Neural cell (in vitro differentiated cells): ENCODE results near the gene COLGALT1. TPM values are rescaled to one million over a fixed set of nuclear protein-coding genes. Genes with fewer than 3 reads are reported as not detected.

ENCODE experiments used
- H2AFZ ChIP-seq: fragments of 200-600, 300-800 bp; sonication (generic), shearing (Covaris generic); 2 replicates; pipeline ENCODE4 v1.6.0; 2014; ENCODE audit warnings: low read depth, mild to moderate bottlenecking, antibody characterized with exemption, low read length, moderate library complexity
- H3F3A ChIP-seq: fragments of 200-600 bp; shearing (Covaris generic); 2 replicates; pipeline ENCODE4 v1.6.1; 2016; ENCODE audit warnings: mild to moderate bottlenecking, moderate library complexity, mixed read lengths, antibody characterized with exemption, low read length; ENCODE audit not compliant: insufficient read depth, poor library complexity, severe bottlenecking
- H3K27ac ChIP-seq: fragments of 200-600, 300-800 bp; sonication (generic), shearing (Covaris generic); 2 replicates; pipeline ENCODE4 v1.5.1; 2014; ENCODE audit warnings: mild to moderate bottlenecking, low read length, moderate library complexity
- H3K27me3 ChIP-seq: fragments of 300-800, 200-600 bp; sonication (generic), shearing (Covaris generic); 2 replicates; pipeline ENCODE4 v1.6.0; 2014; ENCODE audit warnings: mild to moderate bottlenecking, low read depth, low read length, moderate library complexity; ENCODE audit not compliant: insufficient read depth
- H3K36me3 ChIP-seq: fragments of 300-800, 200-600 bp; sonication (generic), shearing (Covaris generic); 2 replicates; pipeline ENCODE4 v1.5.1; 2014; ENCODE audit warnings: mild to moderate bottlenecking, antibody characterized with exemption, low read length, moderate library complexity; ENCODE audit not compliant: insufficient read depth
- H3K4me2 ChIP-seq: fragments of 300-800, 200-600 bp; sonication (generic), shearing (Covaris generic); 2 replicates; pipeline ENCODE4 v1.6.0; 2014; ENCODE audit warnings: mild to moderate bottlenecking, low read length
- H3K4me3 ChIP-seq: fragments of 300-800, 200-600 bp; sonication (generic), shearing (Covaris generic); 2 replicates; pipeline ENCODE4 v1.5.1; 2014; ENCODE audit warnings: mild to moderate bottlenecking, low read length, moderate library complexity
- H3K79me2 ChIP-seq: fragments of 200-600 bp; shearing (Covaris generic); replicated peaks from 2 replicates; pipeline ENCODE4 v1.6.0; 2014; ENCODE audit warnings: mild to moderate bottlenecking, low read length, moderate library complexity; ENCODE audit not compliant: insufficient read depth
- H3K9ac ChIP-seq: fragments of 300-800, 200-600 bp; sonication (generic), shearing (Covaris generic); 2 replicates; pipeline ENCODE4 v1.6.1; 2016; ENCODE audit warnings: mild to moderate bottlenecking, low read length, mixed read lengths
- H3K9me2 ChIP-seq: fragments of 200-600 bp; shearing (Covaris generic); 2 replicates; pipeline ENCODE4 v1.6.1; 2016; ENCODE audit warnings: mild to moderate bottlenecking, low read length, mixed read lengths; ENCODE audit not compliant: insufficient read depth
- H3K9me3 ChIP-seq: fragments of 200-600, 300-800 bp; sonication (generic), shearing (Covaris generic); 2 replicates; pipeline ENCODE4 v1.6.1; 2016; ENCODE audit warnings: mild to moderate bottlenecking, mixed run types, low read length, moderate library complexity, mixed read lengths
- H4K20me1 ChIP-seq: fragments of 200-600 bp; shearing (Covaris generic); 2 replicates; pipeline ENCODE4 v1.6.1; 2016; ENCODE audit warnings: mild to moderate bottlenecking, mixed run types; ENCODE audit not compliant: insufficient read depth
- CTCF ChIP-seq: fragments of 450-650 bp; IDR thresholded peaks from 2 replicates; pipeline ENCODE4 v1.5.1; 2014; ENCODE audit warnings: antibody characterized with exemption, mild to moderate bottlenecking, moderate library complexity; ENCODE audit not compliant: poor library complexity, severe bottlenecking
- EP300 ChIP-seq: fragments of 450-650 bp; conservative IDR thresholded peaks from 2 replicates; pipeline ENCODE4 v1.6.1; 2014; ENCODE audit warnings: antibody characterized with exemption, mild to moderate bottlenecking, moderate library complexity; ENCODE audit not compliant: poor library complexity, severe bottlenecking
- EZH2 ChIP-seq: fragments of 200-600, 300-800 bp; shearing (Covaris generic), sonication (generic); IDR thresholded peaks from 2 replicates; pipeline ENCODE4 v1.6.1; 2014; ENCODE audit warnings: antibody characterized with exemption, low read length, borderline replicate concordance, mild to moderate bottlenecking; ENCODE audit not compliant: insufficient read depth, poor library complexity, severe bottlenecking
- MXI1 ChIP-seq: fragments of 450-650 bp; conservative IDR thresholded peaks from 2 replicates; pipeline ENCODE4 v1.6.1; 2014; ENCODE audit warnings: antibody characterized with exemption, mild to moderate bottlenecking; ENCODE audit not compliant: poor library complexity, severe bottlenecking
- POLR2AphosphoS5 ChIP-seq: IDR thresholded peaks from 2 replicates; pipeline ENCODE4 v1.6.1; 2012
- RAD21 ChIP-seq: fragments of 450-650 bp; conservative IDR thresholded peaks from 2 replicates; pipeline ENCODE4 v1.6.1; 2014; ENCODE audit warnings: antibody characterized with exemption, mild to moderate bottlenecking, moderate library complexity
- REST ChIP-seq: IDR thresholded peaks from 2 replicates; pipeline ENCODE4 v1.6.1; 2012; ENCODE audit warnings: borderline replicate concordance
- SMC3 ChIP-seq: fragments of 450-650 bp; conservative IDR thresholded peaks from 2 replicates; pipeline ENCODE4 v1.6.1; 2014; ENCODE audit warnings: antibody characterized with exemption, mild to moderate bottlenecking, moderate library complexity; ENCODE audit not compliant: poor library complexity
- TAF1 ChIP-seq: IDR thresholded peaks from 2 replicates; pipeline ENCODE4 v1.6.1; 2012; ENCODE audit warnings: low read depth
- polyA plus RNA-seq: library from polyadenylated mRNA; depleted of rRNA; stranded (reverse); fragments of >200 nt; gene quantifications from 2 replicates; pipeline ENCODE4 v1.2.3, GENCODE V29; 2014

COLGALT1 gene
- polyA plus RNA-seq, 1 donor from 2014 or later, result 18.8 TPM

- H3K4me2 ChIP-seq, result no peak overlapping the region
- no peaks in the 10 kb centered on the region for H4K20me1 ChIP-seq
- no peaks in the 10 kb centered on the region for H3K79me2 ChIP-seq
- no peaks in the 10 kb centered on the region for H3K9me3 ChIP-seq
- no peak overlapping the region for H3K27ac ChIP-seq
- no peaks in the 10 kb centered on the region for H3K27me3 ChIP-seq
- H3K9me2 ChIP-seq, result no peaks in the 10 kb centered on the region
- H3K36me3 ChIP-seq, result no peaks in the 10 kb centered on the region
- no peak overlapping the region for H3K9ac ChIP-seq
- no peaks in the 10 kb centered on the region for H3F3A ChIP-seq
- no peak overlapping the region for H2AFZ ChIP-seq
- TF ChIP-seq RAD21 (no peak), MXI1 (no peak), SMC3 (no peak), POLR2AphosphoS5 (no peak), TAF1 (no peak), CTCF (no peak), EP300 (no peak), EZH2 (no peak), REST (no peak)
- no peak overlapping the region for H3K4me3 ChIP-seq
These were observed 72.5 kb downstream of the COLGALT1 start for GRCh38 chr19:17627921-17628320.

- TF ChIP-seq SMC3 (no peak), MXI1 (no peak), POLR2AphosphoS5 (no peak), EP300 (no peak), TAF1 (no peak), REST (no peak), CTCF (no peak), EZH2 (no peak), RAD21 (no peak)
- Histone ChIP-seq H2AFZ (no peak overlapping the region), H3K79me2 (no peaks in the 10 kb centered on the region), H3K4me2 (no peak overlapping the region), H4K20me1 (no peaks in the 10 kb centered on the region), H3F3A (no peaks in the 10 kb centered on the region), H3K9me2 (no peaks in the 10 kb centered on the region), H3K36me3 (no peaks in the 10 kb centered on the region), H3K27me3 (no peaks in the 10 kb centered on the region), H3K4me3 (no peak overlapping the region), H3K9ac (no peak overlapping the region), H3K27ac (no peak overlapping the region), H3K9me3 (no peaks in the 10 kb centered on the region)
These were observed 74.3 kb downstream of the COLGALT1 start for GRCh38 chr19:17629760-17630159.
